Fibroblast of peridontal ligament (primary cell): Measurements from ENCODE around the gene PATE2.
A peak's percentile ranks its signal among the peaks of the same experiment; 100 is the strongest.

Experiments used
- DNase-seq: peaks from one replicate; pipeline ENCODE4 v3.0.0-alpha.2; 2010; ENCODE audit errors: extremely low read depth

PATE2 gene

DNA sequence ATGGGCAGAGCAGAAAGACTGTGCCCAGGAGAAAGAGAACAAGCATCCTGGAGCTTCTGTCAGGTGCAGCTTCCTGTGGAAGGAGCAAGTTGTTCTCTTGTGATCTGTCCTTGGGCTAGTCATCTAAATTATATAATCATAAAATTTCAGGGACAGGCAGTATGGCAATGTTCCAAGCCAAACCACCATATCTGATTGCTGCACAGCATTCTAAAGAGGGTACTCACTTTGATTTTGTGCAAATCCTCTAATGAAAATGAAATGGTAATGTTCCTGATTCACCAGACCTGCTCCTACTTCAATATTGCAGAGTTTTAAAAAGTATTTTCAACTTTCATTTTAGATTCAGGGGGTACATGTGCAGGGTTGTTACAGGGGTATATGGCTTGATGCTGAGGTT is at the start of gene PATE2:
PATE2 (minus strand) TSS at position 101 of the 400 bp plus-strand sequence; CDS start at position 46, 55 bp downstream.
- no peak for DNase-seq

DNA sequence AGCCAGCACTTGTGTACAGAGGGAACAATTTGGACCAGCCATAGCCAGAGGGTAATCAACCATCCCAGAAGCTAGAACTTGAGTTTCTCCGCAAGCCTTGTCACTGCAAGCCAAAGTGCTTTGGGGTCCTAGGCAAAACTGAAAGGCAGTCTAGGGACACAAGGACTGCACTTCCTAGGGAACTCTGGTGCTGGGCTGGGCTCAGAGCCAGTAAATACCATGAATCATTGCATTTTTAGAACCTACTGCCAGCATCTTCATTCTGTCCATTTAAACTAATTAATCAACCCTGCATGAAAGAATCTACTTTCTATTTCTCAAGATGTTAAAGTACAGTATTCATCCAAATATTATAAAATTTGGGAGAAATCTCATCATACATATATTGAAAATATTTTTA is 29.3 kb upstream of the PATE2 start:
- no peak for DNase-seq

DNA sequence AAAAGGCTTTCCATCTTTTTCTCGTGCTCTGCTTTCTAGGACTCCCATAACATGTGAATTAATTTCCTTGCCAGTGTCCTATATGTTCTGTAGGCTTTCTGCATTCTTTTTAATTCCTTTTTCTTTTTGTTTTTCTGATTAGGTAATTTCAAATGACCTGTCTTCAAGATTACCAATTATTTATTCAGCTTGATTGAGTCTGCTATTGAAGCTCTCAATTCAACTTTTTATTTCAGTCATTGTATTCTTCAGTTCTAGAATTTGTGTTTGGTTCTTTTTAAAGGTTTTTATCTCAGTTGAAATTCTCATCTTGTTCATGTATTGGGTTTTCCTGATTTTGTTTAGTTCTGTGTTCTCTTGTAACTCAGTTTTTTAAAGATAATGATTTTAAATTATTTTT is 23.8 kb upstream of the PATE2 start:
- DNase-seq: no peak

- no peak for DNase-seq
Measured at GRCh38 chr11:125799808-125800207, 21.2 kb upstream of the PATE2 start.

GRCh38 chr11:125797641-125798040 is 19.0 kb upstream of the PATE2 start:
- no peak for DNase-seq

GRCh38 chr11:125790825-125791224 is 12.2 kb upstream of the PATE2 start:
- DNase-seq: no peak

DNA sequence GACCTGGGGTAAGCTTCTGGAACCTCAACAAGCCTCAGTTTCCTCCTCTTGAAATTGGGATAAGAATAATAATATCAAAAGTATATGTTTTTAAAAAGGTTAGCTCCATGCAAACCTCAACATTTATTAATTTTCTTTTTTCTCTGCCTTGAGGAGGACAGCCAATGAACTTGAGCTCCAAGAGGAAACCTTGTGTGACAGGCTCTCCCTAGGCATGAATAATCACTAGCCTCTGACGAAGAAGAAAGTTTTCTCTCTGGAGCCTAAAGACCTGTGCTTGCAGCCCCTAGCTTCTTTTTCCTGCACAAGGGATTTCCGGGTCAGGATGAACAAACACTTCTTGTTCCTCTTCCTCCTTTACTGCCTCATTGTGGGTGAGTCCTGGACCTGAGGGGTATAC is 9.2 kb upstream of the PATE2 start, which contains the start of gene PATE3:
PATE3 (plus strand) TSS at position 301 of the 400 bp plus-strand sequence; CDS start at position 326, 25 bp downstream.
- DNase-seq: no peak

- DNase-seq: no peak
Measured at GRCh38 chr11:125784678-125785077, 6.0 kb upstream of the PATE2 start.

GRCh38 chr11:125777309-125777708 is 1.3 kb downstream of the PATE2 start:
- no peak for DNase-seq

GRCh38 chr11:125773516-125773915 is 5.1 kb downstream of the PATE2 start:
- DNase-seq: no peak

GRCh38 chr11:125772834-125773505 is 5.7 kb downstream of the PATE2 start:
- peak; percentile 23 for DNase-seq

DNA sequence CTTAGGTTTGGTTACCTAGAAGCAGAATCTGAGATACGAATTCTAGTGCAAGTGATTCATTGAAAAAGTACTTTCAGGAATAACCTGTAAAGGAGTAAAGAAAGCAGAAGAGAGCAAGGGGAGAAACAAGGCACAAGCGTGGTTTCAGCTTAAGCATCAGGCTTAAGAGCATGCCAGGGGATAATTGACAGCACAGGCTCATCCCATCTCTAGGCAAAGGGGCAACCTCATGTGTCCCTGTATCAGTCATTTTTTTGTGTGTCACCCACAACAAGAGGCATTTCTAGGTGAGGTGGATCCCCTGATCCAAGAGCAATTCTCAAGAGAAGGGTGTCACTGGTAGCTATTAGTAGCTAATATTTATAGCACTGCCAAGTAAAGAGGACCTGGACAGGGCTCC is 8.0 kb downstream of the PATE2 start:
- DNase-seq: no peak

GRCh38 chr11:125768336-125769046 is 10.1 kb downstream of the PATE2 start:
- DNase-seq: no peak

DNA sequence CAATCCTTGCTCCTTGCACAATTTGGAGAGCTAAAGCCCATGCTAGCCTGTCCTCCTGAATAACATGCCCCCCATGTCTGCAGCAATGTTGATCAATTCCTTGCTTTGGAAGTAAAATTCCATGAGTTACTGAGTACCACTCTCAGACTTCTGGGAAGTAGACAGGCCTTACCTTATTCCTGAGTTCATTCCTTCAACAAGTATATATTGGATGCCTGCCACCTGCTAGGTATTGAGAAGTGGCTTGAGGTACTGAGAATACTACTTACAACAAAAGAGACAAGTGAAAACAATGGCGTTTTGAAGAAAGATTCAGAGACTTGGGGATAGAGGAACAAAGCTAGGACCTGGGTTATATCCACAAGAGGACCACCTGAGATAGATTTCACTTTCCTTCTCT is 12.4 kb downstream of the PATE2 start:
- no peak for DNase-seq

DNA sequence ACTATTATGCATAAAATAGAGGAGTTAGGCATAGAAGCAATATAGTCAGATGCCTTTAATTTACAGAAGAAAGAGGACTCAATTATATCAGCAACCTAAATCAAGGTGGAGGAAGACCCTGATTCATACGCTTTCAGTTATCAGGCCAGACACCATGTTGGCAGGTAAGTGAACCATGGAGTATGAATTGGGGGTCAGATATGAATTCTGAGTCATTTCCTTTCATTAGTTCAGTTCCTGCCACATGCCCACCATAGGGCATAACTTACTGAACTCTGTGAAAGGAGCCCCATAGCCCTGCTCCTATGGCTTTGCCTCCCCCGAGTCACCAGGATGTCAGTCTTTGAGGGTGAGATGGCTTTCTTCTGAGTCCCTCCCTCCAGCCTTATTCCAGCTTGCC is 15.1 kb downstream of the PATE2 start:
- no peak for DNase-seq

- no peak for DNase-seq
Measured at GRCh38 chr11:125762445-125762844, 16.2 kb downstream of the PATE2 start.

GRCh38 chr11:125756050-125756449 is 22.6 kb downstream of the PATE2 start:
- DNase-seq: no peak

- no peak for DNase-seq
Measured at GRCh38 chr11:125750629-125751028, 28.0 kb downstream of the PATE2 start.

GRCh38 chr11:125745979-125746378 is 32.6 kb downstream of the PATE2 start, which contains the start of gene PATE1:
Gene PATE1 (plus strand): TSS chr11:125746279. CDS start chr11:125746305, 26 bp downstream.
- no peak for DNase-seq

DNA sequence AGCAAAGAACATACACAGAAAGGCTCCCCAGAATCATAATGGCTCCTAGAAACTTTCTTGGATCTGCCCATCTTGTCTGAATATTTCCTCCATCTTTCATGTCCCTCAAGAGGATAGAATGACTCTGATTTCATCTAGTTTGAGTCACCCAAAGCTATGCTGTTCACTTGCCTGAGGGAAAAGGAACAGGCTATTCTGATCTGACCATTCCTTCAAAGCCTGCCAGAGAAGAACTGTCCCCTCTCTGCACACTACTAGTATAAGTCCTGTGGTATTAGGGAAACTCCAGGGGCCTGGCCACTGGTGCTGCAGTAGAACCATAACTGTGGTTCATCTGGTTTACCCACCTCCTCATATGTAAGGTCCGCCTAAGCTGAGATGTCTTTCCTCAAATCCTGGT is 34.9 kb downstream of the PATE2 start:
- no peak for DNase-seq

GRCh38 chr11:125740617-125741016 is 38.0 kb downstream of the PATE2 start:
- no peak for DNase-seq

DNA sequence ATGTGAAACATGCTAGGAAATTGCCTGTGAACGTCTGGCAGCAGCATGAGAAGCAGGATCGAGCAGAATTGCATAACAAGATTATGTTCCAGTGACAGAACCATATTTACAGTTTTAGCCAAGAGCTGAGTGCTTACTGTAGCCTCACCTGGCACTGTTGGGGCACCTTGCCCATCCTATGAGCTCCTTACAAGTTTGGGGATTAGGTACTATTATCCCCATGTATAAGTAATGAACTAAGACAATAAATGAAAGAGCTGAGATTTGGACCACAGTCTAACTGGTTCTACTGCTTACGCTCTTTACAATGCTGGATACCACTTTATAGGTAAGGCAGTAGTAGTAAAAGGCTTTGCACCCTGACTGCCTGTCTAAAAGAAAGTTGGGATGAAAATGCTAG is 49.7 kb downstream of the PATE2 start:
- DNase-seq: no peak
